Stimulated activated CD4-positive, alpha-beta T cell treated with anti-CD3 and anti-CD28 coated beads, Interleukin-12 subunit alpha, Interleukin-12 subunit beta, amount 100 ng/mL, for 24 hours (primary cell): ENCODE measurements around the gene AFAP1L1.
"Not testable (repeated sequence)": the region's sequence is repeated elsewhere in the genome, so short reads cannot be mapped to it uniquely, and the experiment has no call there.

Experiments
- DNase-seq, 2 experiments: peaks; one replicate each; pipeline ENCODE4 v3.0.0-alpha.2; 2020; ENCODE audit warnings: low read depth in 2 of 2

AFAP1L1 gene

DNA sequence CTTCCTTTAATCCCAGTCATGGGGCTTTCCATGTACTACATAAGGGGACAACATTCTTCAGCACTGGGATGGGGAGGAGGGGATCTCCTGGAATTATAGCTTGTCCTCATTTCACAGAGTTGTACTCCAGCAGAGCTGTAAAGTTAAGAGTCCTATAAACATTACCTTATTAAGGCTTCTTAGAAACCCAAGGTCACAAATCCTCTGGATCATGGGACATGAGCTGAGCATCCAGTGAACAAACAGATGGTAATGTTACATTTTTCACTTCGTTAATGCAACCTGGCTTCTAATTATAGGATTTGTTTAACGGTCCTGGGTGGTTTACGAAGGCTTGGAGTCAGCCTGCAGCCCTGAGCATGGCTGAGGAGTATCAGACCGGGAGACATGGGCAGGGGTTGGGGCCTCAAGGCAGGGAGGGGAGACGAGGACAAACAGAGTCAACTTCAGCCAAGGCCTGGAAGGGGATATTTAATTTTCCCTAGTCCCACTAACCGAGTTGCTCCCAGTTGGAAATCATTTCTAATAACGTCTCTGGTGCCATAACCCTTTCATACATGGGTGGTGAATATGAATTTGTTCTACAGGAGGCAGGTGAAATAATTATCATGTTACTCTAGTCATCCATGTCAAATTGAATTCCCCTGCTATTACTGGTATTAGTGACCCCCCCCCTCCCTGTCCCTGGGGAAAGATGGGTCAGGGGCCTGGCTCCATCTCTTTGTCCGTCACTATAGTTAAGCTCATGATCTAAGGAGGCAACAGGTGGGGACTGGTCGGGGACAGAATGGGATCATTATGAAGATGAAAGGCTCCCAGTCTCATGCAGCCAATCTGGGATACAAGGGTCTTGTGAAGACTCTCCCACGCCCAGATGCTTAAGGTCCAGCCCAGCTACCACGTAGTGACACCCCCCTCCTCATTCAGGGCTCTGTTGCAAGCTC, 118.2 kb downstream of the AFAP1L1 start:
- no peak for DNase-seq

DNA sequence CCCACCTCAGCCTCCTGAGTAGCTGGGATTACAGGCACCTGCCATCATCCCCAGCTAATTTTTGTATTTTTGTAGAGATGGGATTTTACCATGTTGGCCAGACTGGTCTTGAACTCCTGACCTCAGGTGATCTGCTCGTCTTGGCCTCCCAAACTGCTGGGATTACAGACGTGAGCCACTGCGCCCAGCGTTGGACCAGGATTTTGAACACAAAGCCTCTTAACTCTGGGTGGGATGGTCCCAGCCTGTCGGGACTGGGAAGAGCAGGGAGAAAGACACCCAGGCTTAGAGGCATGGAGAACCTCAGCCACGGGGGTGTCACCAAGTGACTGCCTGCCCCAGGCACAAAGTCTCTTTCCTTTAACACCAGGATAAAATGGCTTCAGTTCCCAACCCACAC, 119.4 kb downstream of the AFAP1L1 start:
- not testable (repeated sequence) for DNase-seq
